Mesendoderm (in vitro differentiated cells): Measurements from ENCODE around the gene TVP23B.
A peak's percentile ranks its signal among the peaks of the same experiment; 100 is the strongest.

Experiments used
- DNase-seq: peaks from one replicate; pipeline ENCODE4 v3.0.0; 2013
- H2AK5ac ChIP-seq: 2 replicates; pipeline ENCODE4 v1.6.1; 2013; ENCODE audit warnings: low read length, inconsistent platforms
- H2BK120ac ChIP-seq: 2 replicates; pipeline ENCODE4 v1.6.1; 2013; ENCODE audit warnings: low read depth, mild to moderate bottlenecking, low read length, moderate library complexity, mixed read lengths
- H2BK15ac ChIP-seq: replicated peaks from 2 replicates; pipeline ENCODE4 v1.6.1; 2013; ENCODE audit warnings: low read depth, mild to moderate bottlenecking, moderate library complexity
- H2BK5ac ChIP-seq: 2 replicates; pipeline ENCODE4 v1.6.1; 2013; ENCODE audit warnings: low read length, inconsistent platforms
- H3K18ac ChIP-seq: 2 replicates; pipeline ENCODE4 v1.6.1; 2013; ENCODE audit warnings: mild to moderate bottlenecking, low read length, mixed read lengths
- H3K23ac ChIP-seq: one replicate; pipeline ENCODE4 v1.6.1; 2013; ENCODE audit warnings: low read length
- H3K27ac ChIP-seq: 2 replicates; pipeline ENCODE4 v1.5.1; 2013; ENCODE audit warnings: low read depth, mild to moderate bottlenecking, inconsistent platforms, low read length, moderate library complexity
- H3K27me3 ChIP-seq: 2 replicates; pipeline ENCODE4 v1.6.1; 2013; ENCODE audit warnings: low read length, control low read depth, mild to moderate bottlenecking, inconsistent platforms; ENCODE audit not compliant: insufficient read depth, poor library complexity
- H3K36me3 ChIP-seq: 2 replicates; pipeline ENCODE4 v1.6.1; 2013; ENCODE audit warnings: low read length, inconsistent platforms; ENCODE audit not compliant: control insufficient read depth, insufficient read depth
- H3K4ac ChIP-seq: one replicate; pipeline ENCODE4 v1.6.1; 2013; ENCODE audit warnings: low read depth, mild to moderate bottlenecking, low read length, moderate library complexity
- H3K4me1 ChIP-seq: 2 replicates; pipeline ENCODE4 v1.6.1; 2013; ENCODE audit warnings: low read depth, low read length, inconsistent platforms; ENCODE audit not compliant: control insufficient read depth
- H3K4me2 ChIP-seq: 2 replicates; pipeline ENCODE4 v1.6.1; 2013; ENCODE audit warnings: low read length
- H3K4me3 ChIP-seq: 2 replicates; pipeline ENCODE4 v1.5.1; 2013; ENCODE audit warnings: mild to moderate bottlenecking, low read length
- H3K56ac ChIP-seq: one replicate; pipeline ENCODE4 v1.6.1; 2013; ENCODE audit warnings: low read length
- H3K79me1 ChIP-seq: 2 replicates; pipeline ENCODE4 v1.6.1; 2013; ENCODE audit warnings: low read length, inconsistent platforms
- H3K79me2 ChIP-seq: 2 replicates; pipeline ENCODE4 v1.6.1; 2013; ENCODE audit warnings: mild to moderate bottlenecking, low read length; ENCODE audit not compliant: control insufficient read depth, insufficient read depth
- H3K9ac ChIP-seq: 2 replicates; pipeline ENCODE4 v1.6.1; 2013; ENCODE audit warnings: low read length, inconsistent platforms
- H4K5ac ChIP-seq: one replicate; pipeline ENCODE4 v1.6.1; 2013; ENCODE audit warnings: low read length
- H4K8ac ChIP-seq: one replicate; pipeline ENCODE4 v1.6.1; 2013; ENCODE audit warnings: low read depth, mild to moderate bottlenecking, control low read depth, low read length, moderate library complexity
- WGBS: extraction: QIAGEN DNeasy Blood & Tissue Kit; methylation state at CpG from one replicate; pipeline ENCODE4 v1.1.7; 2013; ENCODE audit warnings: low lambda C conversion rate, missing lambda C conversion rate; ENCODE audit not compliant: insufficient coverage; ENCODE audit errors: extremely low coverage; 5-methylcytosine and 5-hydroxymethylcytosine counted together

Gene TVP23B

GRCh38 chr17:18855831-18856569, 75.0 kb downstream of the TVP23B start:
- peak overlapping the region; percentile 67 for H3K27ac ChIP-seq
- H3K18ac ChIP-seq: no peak overlapping the region
- no CpG with 5 or more reads among the region's 29 CpGs for WGBS

More at GRCh38 chr17:18855831-18856569, 75.0 kb downstream of the TVP23B start:
- H3K36me3 ChIP-seq: no peaks in the 10 kb centered on the region
- H3K56ac ChIP-seq: peak overlapping the region; percentile 92
- H3K79me1 ChIP-seq: peaks cover 11% of the 10 kb centered on the region
- H3K4ac ChIP-seq: no peak overlapping the region
- no peak overlapping the region for H3K23ac ChIP-seq
- H3K9ac ChIP-seq: peak overlapping the region; percentile 86
- no peak overlapping the region for H2BK5ac ChIP-seq
- no peak overlapping the region for H2AK5ac ChIP-seq
- peak overlapping the region; percentile 88 for H3K4me3 ChIP-seq
- peak; percentile 99 for DNase-seq
- H2BK120ac ChIP-seq: no peak overlapping the region
- peak overlapping the region; percentile 98 for H4K5ac ChIP-seq
- no peak overlapping the region for H2BK15ac ChIP-seq
- H3K79me2 ChIP-seq: peaks cover 15% of the 10 kb centered on the region
- H4K8ac ChIP-seq: no peak overlapping the region
- H3K27me3 ChIP-seq: no peaks in the 10 kb centered on the region
- H3K4me1 ChIP-seq: peaks cover 3% of the 10 kb centered on the region
- H3K4me2 ChIP-seq: peak overlapping the region; percentile 97
